K562 (cell line): ENCODE results near the gene PCDH12. TPM values are rescaled to one million over a fixed set of nuclear protein-coding genes. Genes with fewer than 3 reads are reported as not detected.

Source experiments
- ATAC-seq: fragments of 200-7000 bp; cut with Tn5 transposase; 3 replicates; pipeline ENCODE4 v1.9.1; 2020; ENCODE audit warnings: moderate library complexity
- BruUV-seq: library from RNA; stranded (reverse); fragments of 400-500 nt; replicated peaks from 2 replicates; lab custom pipeline; 2021; lab: Mats Ljungman, UMichigan
- CTCF ChIA-PET: fragments of 300-600 bp; formaldehyde crosslinking; extraction: SDS; loops from one replicate; lab custom pipeline; 2021; ENCODE audit warnings: low intra/inter-chr PET ratio; lab: Yijun Ruan, JAX
- POLR2A ChIA-PET: fragments of 300-600, 350-650 bp; sonication (Branson Sonifier 250); formaldehyde crosslinking; extraction: SDS; loops from one replicate; lab custom pipeline; 2021; ENCODE audit warnings: antibody characterized with exemption, inconsistent platforms; lab: Yijun Ruan, JAX
- DNase-seq, 4 experiments: peaks; one replicate each; pipeline versions ENCODE4 v3.0.0 to v3.0.0-alpha.2; 2011 to 2018; ENCODE audit warnings: low spot score in 3 of 4, mixed read lengths in 3 of 4; ENCODE audit errors: extremely low read depth in 1 of 4
- FAIRE-seq: peaks from 2 replicates; lab custom pipeline; 2011; peaks lifted over from hg19 to GRCh38; lab: Jason Lieb, UNC
- H2AFZ ChIP-seq: 2 replicates; pipeline ENCODE4 v1.6.0; 2011; ENCODE audit warnings: low read depth, low read length, control low read depth, inconsistent platforms
- H3K27ac ChIP-seq: fragments of 200-600 bp; 3 replicates; pipeline ENCODE4 v1.8.0; 2011; ENCODE audit warnings: low read depth, mild to moderate bottlenecking, control low read depth, inconsistent platforms, low read length, moderate library complexity, mixed read lengths; ENCODE audit errors: extremely low read depth
- H3K27me3 ChIP-seq, 2 experiments: fragments of 300-600 bp in 1 of 2; 2 replicates in 1 of 2; 3 replicates in 1 of 2; pipeline versions ENCODE4 v1.6.0 to v1.8.0; 2011; ENCODE audit warnings: inconsistent platforms in 2 of 2, low read length in 2 of 2, mild to moderate bottlenecking in 1 of 2, mixed read lengths in 1 of 2, moderate library complexity in 1 of 2; ENCODE audit not compliant: control insufficient read depth in 2 of 2, insufficient read depth in 2 of 2
- H3K36me3 ChIP-seq: fragments of 300-600 bp; 3 replicates; pipeline ENCODE4 v1.8.0; 2011; ENCODE audit warnings: mild to moderate bottlenecking, low read length, inconsistent platforms; ENCODE audit not compliant: control insufficient read depth, insufficient read depth
- H3K4me1 ChIP-seq, 2 experiments: fragments of 200-600 bp in 1 of 2; replicated peaks in 1 of 2; 2 replicates in 1 of 2; 3 replicates in 1 of 2; pipeline versions ENCODE4 v1.5.1 to v1.8.0; 2011; ENCODE audit warnings: inconsistent platforms in 2 of 2, low read length in 2 of 2, mild to moderate bottlenecking in 1 of 2, mixed read lengths in 1 of 2, moderate library complexity in 1 of 2; ENCODE audit not compliant: control insufficient read depth in 2 of 2, insufficient read depth in 2 of 2
- H3K4me2 ChIP-seq: 2 replicates; pipeline ENCODE4 v1.6.1; 2011; ENCODE audit warnings: low read length, control low read depth, inconsistent platforms, mixed read lengths; ENCODE audit not compliant: insufficient read depth
- H3K4me3 ChIP-seq: fragments of 200-600 bp; sonication (generic), shearing (Covaris generic); 2 replicates; pipeline ENCODE4 v1.5.1; 2016; ENCODE audit warnings: control low read depth, inconsistent platforms
- H3K79me2 ChIP-seq: fragments of 200-600 bp; 3 replicates; pipeline ENCODE4 v1.8.0; 2011; ENCODE audit warnings: low read length, inconsistent platforms; ENCODE audit not compliant: control insufficient read depth, insufficient read depth
- H3K9ac ChIP-seq, 2 experiments: 2 replicates each; pipeline versions ENCODE4 v1.6.0 to v1.6.1; 2011; ENCODE audit warnings: low read depth in 2 of 2, low read length in 2 of 2, control low read depth in 1 of 2, inconsistent platforms in 1 of 2, mild to moderate bottlenecking in 1 of 2, mixed read lengths in 1 of 2; ENCODE audit not compliant: insufficient read depth in 1 of 2
- H3K9me1 ChIP-seq: one replicate; pipeline ENCODE4 v1.6.0; 2011; ENCODE audit warnings: inconsistent platforms, mild to moderate bottlenecking, low read length, moderate library complexity; ENCODE audit not compliant: control insufficient read depth, insufficient read depth
- H3K9me3 ChIP-seq: replicated peaks from 2 replicates; pipeline ENCODE4 v1.5.1; 2011; ENCODE audit warnings: low read depth, low read length, inconsistent platforms; ENCODE audit not compliant: control insufficient read depth, insufficient read depth
- H4K20me1 ChIP-seq: replicated peaks from 2 replicates; pipeline ENCODE4 v1.6.1; 2011; ENCODE audit warnings: low read length, inconsistent platforms, mixed read lengths; ENCODE audit not compliant: control insufficient read depth, insufficient read depth
- CEBPZ ChIP-seq: fragments of 150-350 bp; IDR thresholded peaks from 2 replicates; pipeline ENCODE4 v1.6.1; 2014; ENCODE audit warnings: low read depth, mild to moderate bottlenecking, low read length, borderline replicate concordance
- PCBP1 ChIP-seq: fragments of 200-400 bp; formaldehyde crosslinking; IDR thresholded peaks from 2 replicates; pipeline ENCODE4 v1.6.1; 2018; ENCODE audit warnings: mild to moderate bottlenecking, low read depth, low read length; ENCODE audit not compliant: poor library complexity, severe bottlenecking
- RBFOX2 ChIP-seq: fragments of 200-400 bp; formaldehyde crosslinking; IDR thresholded peaks from 2 replicates; pipeline ENCODE4 v1.6.1; 2017; ENCODE audit warnings: low read depth, mild to moderate bottlenecking, low read length, moderate library complexity
- SP1 ChIP-seq: sonication (generic); formaldehyde crosslinking; IDR thresholded peaks from 2 replicates; pipeline ENCODE4 v1.8.1; 2022; ENCODE audit warnings: mild to moderate bottlenecking, missing genetic modification reagents
- ZBTB5 ChIP-seq: fragments of 450-650 bp; IDR thresholded peaks from 2 replicates; pipeline ENCODE4 v1.6.1; 2017; ENCODE audit warnings: antibody characterized with exemption
- WGBS: fragments of 100-300 bp; shearing (Covaris generic); methylation state at CpG from one replicate; pipeline ENCODE4 v1.1.6; 2016; ENCODE audit warnings: low coverage, mixed read lengths; ENCODE audit not compliant: insufficient coverage; ENCODE audit errors: missing lambda C conversion rate; 5-methylcytosine and 5-hydroxymethylcytosine counted together
- in situ Hi-C: fragments of 300-500 bp; cut with MboI; formaldehyde crosslinking; loops from 4 replicates; pipeline ENCODE4 v1.15.0; 2018; ENCODE audit warnings: inconsistent platforms, mixed read lengths
- intact Hi-C: fragments of 100-400 bp; cut with micrococcal nuclease; formaldehyde crosslinking; loops from 2 replicates; pipeline ENCODE4 v1.14.2; 2022
- polyA plus RNA-seq, 8 experiments: library from polyadenylated mRNA; depleted of rRNA in 4 of 8; stranded (reverse) in 5 of 8; unstranded in 3 of 8; fragments of >200 nt; fragmentation: Nextera tagmentation in 2 of 8; fragmentation: Illumina TruSeq in 1 of 8; extraction: Ambion mirVana in 2 of 8; extraction: Trizol in 1 of 8; gene quantifications; 2 replicates each; pipeline versions ENCODE4 v1.2.1 to v1.2.3, GENCODE V29; 2011 to 2014; ENCODE audit warnings: inconsistent platforms in 1 of 8, missing spikeins in 1 of 8
- total RNA-seq, 7 experiments: library from RNA; depleted of rRNA in 6 of 7; stranded (reverse); fragments of >200 nt in 6 of 7; fragmentation: Illumina TruSeq in 2 of 7; extraction: Trizol in 2 of 7; gene quantifications; 2 replicates each; pipeline versions ENCODE4 v1.2.1 to v1.2.3, GENCODE V29; 2011 to 2021; ENCODE audit warnings: low replicate concordance in 1 of 7

The PCDH12 gene
- total and polyA plus RNA-seq, 9 of the 15 experiments (the other 6 are each of a cell fraction or from before 2014, with no cell fraction given), result 0.01 to 0.04 (median 0.01) TPM; not detected in 4

- WGBS, result 92% methylated on average over 15 of the region's 19 CpGs
- H3K4me1 ChIP-seq, result peaks cover under 1% of the 10 kb centered on the region in 2 experiments; a peak in 2 of 5 replicates
- H3K27me3 ChIP-seq, result no peaks in the 10 kb centered on the region
- no peak overlapping the region for H3K27ac ChIP-seq
- H3K9me1 ChIP-seq, result no peaks in the 10 kb centered on the region
- CTCF ChIA-PET, result no interaction called here
- intact Hi-C loops, result no loop called here
- no peak overlapping the region for H3K4me2 ChIP-seq
- TF ChIP-seq SP1 (CRISPR knock-in tag) (no peak), CEBPZ (no peak), ZBTB5 (no peak), PCBP1 (no peak), RBFOX2 (peak; percentile 35; the same call in 1 of the 2 replicates)
- no peak overlapping the region for H2AFZ ChIP-seq
- no peaks in the 10 kb centered on the region for H4K20me1 ChIP-seq
- no peak for ATAC-seq
- POLR2A ChIA-PET, result interaction anchor here (0.6 to 1.0 kb wide), 5 partner anchors 31 to 739 kb away, joined by 3 read pairs; no protein-coding TSS in a partner anchor
- H3K36me3 ChIP-seq, result peaks cover 87% of the 10 kb centered on the region
- in situ Hi-C loops, result no loop called here
- no TSS peak for BruUV-seq
- H3K9me3 ChIP-seq, result no peaks in the 10 kb centered on the region
- no peak for DNase-seq
- FAIRE-seq, result no peak
- peaks cover 5% of the 10 kb centered on the region for H3K79me2 ChIP-seq
- H3K9ac ChIP-seq, result peak overlapping the region in 1 of 2 experiments; percentile 43; a peak in 1 of 4 replicates
- H3K4me3 ChIP-seq, result no peak overlapping the region
These were observed 28.5 kb downstream of the PCDH12 start for GRCh38 chr5:141929398-141930058.
